Measurements from ENCODE around the gene HDLBP.

HDLBP gene

DNA sequence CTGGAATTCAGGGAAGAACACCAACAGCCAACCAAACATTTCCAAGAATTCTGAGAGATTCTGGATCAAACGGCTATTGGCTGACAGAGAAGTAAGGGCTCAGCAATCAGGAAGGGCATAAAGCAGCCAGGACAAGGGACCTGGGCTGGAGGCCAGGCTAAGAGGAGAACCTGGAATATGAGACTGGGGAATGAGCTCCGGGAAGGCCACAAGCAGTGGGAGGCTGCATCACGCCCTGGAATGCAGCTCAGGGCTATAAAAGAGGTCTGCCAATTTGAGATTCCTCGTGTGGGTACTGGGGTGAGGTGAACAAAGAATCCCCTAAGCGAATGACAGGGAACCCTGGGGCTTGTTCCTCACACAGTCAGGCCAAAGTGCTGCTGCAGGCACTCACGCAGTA is 66.6 kb downstream of the HDLBP start:
- no peak for DNase-seq

DNA sequence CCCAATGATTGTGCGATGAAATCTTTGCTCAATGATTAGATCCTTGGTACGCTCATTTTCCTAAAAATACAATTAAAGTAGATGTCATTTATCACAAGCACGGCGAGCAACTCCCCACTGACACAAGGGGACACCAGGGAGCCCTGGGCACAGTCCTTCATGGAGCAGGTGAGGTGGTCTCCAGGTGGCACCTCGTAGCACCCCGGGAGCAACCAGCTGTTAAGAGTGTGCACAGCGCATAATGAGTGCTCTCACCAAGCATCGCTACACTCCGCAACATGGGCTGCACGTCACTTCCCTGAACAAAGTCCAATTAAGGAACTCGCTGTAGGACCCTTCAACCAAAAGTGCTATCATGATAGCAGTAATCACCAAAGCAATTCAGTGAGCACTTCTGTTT is 67.2 kb downstream of the HDLBP start:
- no peak for DNase-seq

DNA sequence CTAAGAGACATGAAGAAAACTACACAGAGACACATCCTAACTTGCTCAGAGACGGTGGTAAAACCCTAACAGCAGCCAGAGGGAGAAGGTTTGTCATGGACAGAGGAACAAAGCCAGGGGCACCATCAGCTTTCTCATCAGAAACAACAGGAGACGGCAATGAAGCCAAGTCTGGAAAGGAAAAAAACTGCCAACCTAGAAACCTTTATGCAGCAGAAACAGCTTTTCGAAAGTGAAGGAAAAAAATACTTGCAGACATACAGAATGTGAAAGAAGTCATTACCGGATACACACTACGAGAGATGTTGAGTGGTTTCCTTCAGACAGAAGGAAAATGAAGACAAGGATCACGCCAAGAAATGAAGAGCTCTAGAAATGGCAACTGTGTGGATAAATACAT is 71.1 kb downstream of the HDLBP start:
- DNase-seq: no peak

DNA sequence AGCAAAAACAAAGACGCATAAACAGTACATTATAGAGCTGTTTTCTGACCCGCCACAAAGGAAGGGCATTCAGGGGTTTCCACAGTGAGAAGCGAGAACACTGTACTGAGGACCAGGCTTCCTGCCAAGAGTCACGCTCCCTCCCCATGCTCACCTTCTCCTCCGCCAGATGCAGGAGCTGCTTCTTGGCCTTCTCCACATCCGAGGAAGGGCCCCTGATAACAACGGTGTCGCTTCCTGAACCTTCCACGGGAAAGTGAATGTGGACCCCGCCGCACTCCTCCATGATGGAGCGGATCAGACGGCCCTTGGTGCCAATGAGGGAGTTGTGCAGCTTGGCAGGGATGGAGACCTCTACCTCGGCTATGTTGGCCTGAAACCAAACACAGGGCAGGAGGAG is 73.2 kb downstream of the HDLBP start:
- DNase-seq: no peak

DNA sequence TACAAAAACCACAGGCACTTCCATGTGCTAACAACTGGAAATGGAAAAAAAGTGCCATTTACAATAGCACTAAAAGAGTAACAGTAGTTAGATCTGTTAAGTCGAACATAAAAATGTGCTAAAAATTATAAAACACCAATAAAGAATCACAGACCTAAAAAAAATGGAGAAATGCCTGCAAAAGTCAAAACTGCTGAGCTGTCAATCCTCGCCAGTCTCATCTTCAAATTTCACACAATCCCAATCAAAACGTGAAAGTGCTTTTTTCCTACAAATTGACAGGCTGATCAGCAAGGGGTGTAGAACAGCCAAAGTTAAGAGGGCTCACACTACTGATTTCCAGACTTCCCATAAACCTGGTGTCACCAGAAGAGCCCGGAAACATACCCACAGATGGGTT is 73.8 kb downstream of the HDLBP start:
- no peak for DNase-seq

DNA sequence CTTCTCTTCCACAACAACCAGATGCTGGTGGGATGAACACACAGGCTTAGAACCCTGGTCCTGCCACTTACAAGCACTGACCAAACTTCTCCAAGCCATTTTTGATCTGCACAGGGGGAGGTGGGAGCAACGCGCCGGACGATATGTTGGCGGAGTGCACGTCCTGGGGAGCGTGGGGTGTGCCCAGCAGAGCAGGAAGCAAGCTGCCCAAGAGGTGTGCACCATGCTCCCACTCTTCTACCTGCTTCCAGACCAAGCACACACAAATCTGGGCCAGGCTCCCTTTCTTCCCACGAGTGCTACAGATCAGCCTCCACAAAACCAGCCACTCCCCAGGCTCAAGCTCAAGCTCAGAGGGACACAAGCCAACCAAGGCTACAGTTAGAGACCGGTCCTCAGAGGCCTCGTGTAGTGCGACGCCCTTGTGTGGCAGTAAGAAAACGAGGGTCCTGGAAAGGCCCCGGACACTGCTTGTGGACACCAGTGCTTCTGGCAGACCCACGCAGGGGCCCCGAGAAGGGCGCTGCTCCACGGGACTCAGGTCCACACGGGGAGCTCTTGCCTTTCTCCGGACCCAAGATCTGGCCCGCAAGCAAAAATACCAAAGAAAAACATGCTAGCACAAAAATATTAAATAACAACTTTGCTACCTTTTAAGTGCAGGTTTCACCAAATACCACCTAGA is 75.0 kb downstream of the HDLBP start:
- DNase-seq: no peak

DNA sequence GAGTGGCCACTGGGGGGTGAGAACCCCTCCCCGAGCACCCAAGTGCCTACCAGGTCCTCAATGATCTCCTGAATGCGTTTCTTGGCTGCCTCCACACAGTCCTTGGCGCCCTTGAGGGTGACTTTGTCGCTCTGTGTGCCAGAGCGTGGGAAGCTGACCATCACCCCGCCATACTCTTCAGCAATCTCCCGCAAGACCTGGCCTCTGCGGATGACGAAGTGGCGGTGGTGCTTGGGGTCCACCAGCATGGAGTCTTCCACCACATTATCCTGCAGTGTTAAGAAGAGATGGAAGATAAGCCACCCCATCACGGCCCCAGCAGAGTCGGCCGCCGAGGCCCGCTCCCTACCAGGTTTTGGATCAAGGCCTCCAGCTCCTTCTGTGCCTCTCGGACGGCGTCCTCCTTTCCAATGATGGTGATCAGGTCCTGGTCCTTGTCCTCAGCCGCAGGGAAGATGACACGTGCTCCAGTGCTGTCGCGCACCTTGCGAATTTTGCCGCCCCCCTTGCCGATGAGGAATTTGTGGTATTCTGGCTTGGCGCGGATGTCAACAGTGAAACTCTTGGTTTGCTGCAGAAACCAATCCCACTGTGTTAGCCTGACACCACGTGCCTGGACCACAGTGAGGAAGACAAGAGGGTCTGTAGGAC is 75.8 kb downstream of the HDLBP start:
- no peak for DNase-seq

DNA sequence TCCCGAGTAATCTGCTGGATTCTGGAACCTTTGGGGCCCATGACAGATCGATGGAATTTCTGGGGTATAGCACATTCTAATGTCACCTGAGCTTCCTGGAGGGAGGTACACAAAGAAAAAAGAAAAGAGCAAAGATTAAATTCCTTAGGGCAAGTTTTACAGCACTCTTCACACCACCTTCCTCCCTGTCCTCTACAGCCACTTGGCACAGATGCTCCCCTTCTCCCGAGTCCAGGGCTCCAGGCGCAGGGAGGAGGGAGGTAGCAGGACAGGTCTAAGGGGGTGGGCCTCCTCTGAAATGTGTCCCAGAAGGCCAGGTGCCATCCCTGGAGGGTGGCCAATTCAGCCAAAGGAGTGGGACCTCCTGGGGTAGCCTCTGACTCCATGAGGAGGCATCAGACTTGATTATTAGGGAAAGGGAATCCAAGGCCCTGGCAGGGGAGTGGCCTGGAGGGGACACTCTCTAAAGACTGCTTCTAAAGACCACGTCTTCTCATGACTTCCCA is 76.7 kb downstream of the HDLBP start:
- no peak for DNase-seq

DNA sequence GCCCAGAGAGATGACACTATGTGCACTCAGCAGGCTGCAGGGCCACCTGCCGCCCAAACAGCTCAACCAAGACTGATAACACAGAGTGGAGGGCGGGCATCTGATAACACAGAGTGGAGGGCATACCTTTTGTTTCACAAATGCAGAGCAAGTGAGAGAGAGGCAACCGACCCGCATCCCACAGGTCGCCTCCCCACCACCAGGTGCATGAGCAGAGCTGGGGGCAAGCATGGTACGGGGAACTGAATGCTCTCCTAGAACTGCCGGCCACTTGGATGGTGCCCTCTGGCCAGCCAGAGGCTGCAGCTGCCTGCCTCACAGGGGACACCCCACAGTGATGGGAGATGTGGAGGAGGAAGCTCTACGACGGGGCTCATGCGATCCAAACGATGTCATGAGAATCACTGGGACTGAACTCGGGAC is 77.5 kb downstream of the HDLBP start:
- no peak for DNase-seq

DNA sequence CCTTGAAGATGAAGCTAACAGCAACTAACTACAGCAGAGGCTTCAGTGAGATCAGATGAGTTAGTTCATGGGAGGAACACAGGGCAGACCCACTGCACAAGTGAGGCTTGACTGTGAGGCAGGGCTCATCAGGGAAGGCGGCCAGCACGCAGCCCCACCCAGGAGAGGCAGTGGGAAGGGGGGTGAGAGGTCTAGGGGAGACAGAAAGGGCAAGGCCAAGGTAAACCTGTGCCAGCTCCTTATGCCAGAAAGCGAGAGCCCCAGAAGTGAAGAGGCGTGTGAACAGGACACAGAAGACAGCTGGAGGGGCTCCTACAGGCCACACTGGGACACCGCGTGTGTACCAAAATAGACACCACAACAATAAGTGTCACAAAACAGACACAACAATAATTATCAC is 78.4 kb downstream of the HDLBP start:
- DNase-seq: no peak

DNA sequence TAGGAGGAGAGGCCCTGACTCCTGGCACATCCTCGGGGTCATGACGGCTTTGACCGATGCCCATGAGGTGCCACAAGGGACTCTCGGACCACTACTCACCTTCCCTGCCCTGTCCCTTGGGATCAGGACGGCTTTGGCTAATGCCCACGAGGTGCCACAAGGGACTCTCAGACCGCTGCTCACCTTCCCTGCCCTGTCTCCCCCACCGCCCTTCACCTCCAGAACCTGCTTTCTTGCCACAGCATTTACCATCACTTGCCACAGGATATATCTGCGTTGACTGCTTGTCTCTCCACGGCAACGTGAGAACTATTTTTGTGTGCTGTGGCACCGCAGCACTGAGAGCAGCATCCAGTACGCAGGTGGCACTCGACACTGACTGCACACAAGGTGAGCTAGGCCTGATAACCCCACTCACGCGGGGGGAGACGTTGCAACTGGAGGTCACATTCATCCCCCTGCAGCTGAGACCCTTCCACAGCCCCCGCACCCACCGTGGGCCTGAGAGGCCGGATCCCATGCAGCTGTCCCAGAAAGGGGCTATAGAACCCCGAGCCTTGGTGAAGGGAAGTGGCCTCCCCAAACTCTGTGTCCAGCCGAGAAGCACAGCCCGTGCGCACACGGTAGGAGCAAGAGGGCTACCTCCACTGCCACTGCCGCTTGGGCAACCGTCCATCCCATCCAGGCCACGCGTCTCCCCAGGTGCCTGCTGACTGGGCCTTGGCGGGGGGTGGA is 79.4 kb downstream of the HDLBP start:
- no peak for DNase-seq

DNA sequence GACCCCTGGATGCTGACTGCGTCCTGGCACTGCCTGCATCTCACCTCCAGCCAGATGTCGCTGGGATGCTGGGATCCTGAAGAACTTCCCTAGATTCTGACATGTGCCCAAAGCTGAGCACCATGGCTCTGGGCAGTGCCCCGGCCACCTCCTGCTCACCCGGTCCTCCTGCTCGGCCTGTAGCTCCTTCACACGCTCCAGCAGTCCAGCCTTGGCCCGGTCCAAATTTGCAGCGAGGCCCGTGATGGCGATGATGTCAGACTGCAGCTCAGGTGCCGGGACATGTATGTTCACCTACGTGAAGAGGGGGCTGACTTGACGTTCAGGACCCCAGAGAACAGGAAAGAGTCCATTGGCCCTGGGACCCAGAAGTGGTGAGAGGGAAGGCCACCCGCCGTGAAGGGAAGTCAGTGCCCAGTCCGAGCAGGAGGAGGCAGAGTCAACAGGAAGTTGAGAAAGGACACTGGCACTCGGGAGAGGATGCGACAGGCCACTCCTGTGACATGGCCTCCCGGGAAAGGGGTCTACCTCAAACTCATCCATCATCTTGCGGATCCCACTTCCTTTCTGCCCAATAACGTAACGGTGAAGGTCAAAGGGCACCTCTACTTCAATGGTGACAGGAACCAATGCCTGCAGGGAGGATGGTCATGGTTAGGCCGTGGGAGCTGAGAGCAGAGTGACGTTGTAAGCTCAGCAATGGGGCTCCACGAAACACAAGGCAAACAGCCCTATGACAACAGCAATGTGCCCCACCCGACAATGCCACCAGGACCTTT is 80.3 kb downstream of the HDLBP start:
- DNase-seq: no peak

DNA sequence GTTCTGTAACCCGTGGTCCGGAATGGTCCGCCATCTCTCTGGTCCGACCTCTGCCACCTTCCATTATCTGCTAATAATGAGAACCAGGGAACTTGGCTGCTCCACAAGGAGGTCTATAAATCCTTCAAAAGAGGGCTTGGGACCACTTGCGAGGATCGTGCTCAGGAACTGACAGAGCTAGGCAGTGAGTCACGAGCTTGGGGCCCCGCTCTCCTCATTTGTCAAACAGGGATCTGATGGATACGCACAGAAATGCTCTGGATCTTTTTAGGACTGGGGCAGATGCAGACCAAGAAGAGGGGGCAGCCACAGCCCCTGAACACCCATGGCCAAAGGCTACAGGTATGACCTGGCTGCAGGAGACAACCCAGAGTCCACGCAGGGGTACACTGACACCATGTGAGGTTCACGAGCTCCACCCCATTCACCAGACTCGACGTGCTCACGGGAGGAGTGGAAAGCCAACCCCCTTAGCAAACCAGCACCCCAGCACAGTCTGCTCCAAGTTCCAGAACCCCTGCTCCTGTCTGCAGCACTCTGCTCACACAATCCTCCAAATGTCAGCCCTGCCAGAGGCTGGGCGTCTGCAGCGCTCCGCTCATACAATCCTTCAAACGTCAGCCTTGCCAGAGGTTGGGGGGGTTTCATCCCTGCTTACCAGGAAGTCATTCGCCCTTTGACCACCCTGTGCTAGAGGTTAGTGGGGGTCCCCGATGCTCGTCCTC is 81.2 kb downstream of the HDLBP start:
- no peak for DNase-seq

DNA sequence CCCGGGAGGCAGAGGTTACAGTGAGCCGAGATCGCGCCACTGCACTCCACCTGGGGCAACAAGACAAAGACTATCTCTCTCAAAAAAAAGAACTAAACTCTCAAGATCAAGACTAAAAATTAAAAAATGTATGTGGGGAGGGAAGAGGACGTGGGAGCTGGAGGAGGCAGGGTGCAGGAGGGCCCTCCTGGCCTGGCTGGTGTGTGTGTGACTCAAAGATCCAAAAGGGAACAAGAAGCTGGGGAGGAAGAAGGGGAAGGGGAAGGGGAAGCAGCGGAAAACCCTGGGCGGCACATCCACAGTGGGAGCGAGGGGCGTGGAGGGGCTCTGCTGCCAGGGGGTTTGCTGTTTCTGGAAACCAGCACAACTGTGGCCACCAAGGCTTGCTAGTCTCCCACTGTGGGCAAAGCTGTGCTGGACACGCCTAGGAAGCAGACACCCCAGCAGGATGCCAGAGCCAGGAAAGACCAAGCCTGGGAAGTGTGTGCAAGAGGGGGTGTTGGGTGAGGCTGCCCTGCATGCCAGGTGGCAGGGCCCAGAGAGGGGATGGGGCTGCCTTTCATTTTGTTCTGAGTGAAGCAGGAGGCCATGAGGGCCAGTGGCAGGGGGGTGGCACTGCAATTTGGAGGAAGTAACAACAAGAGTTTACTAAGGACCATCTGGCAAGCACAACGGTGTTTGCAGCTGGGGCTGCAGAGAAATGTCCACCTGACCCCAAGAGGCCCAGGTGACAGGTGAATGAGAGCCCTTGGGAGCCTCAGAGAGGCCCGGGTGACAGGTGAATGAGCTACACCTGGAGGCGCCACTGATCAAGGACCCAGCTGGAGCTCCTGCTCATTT is 82.5 kb downstream of the HDLBP start:
- no peak for DNase-seq

DNA sequence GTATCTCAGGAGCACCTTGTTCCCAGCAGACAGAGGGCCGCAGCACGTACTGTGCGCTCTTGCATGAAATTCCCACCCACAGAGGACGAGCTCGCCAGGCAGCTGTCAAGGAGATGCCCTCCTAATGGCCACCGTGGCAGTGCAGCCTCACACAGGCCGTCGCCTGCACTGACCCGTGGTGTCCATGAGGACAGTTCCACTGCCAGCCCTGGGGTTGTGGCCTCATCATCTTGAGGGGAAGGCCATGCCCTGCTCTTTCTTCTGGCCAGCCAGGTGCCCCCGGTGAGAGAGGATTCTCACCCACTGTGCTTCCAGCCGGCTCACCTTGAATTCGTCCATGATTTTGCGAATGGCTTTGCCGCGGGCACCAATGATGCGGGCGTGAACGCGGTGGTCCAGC is 85.0 kb downstream of the HDLBP start:
- no peak for DNase-seq

DNA sequence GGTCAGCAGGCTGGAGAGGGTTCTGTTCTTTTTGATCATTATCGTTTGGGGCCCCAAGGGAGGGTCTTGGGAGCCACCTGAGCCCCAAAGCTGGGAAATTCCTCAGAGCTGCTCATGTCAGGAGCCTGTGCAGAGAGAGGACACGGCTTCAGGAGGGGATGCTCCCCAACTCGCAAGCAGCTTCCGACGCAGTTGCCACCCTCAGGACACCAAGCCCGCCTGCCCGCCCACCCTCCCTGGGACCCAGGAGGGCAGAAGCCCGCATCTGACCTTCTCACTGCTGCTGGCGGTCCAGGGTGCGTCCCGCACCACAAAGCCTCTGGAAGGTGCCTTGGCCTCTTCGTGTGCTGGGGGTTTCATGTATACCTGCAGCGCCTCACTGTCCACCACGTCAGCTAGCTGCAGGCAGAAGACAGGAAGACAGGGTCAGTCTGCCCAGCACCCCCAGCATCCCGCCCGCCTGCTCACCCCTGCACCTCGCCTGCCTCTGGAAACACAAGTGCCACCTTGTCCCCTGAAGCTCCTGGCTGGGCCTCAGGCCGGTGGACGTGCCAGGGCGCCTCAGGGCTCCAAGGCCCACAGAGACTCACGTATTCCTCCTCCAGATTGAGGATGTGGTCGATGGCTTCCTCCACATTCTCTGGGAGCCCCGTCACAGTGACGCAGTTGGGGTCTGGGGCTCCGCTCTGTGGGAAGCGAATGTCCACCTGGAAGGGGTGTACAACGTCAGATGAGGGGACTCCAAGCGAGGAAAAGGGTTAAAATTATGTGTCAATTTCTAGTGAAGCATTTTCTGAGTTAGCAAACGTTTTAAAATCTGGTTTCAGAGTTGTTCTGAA is 85.7 kb downstream of the HDLBP start:
- no peak for DNase-seq

DNA sequence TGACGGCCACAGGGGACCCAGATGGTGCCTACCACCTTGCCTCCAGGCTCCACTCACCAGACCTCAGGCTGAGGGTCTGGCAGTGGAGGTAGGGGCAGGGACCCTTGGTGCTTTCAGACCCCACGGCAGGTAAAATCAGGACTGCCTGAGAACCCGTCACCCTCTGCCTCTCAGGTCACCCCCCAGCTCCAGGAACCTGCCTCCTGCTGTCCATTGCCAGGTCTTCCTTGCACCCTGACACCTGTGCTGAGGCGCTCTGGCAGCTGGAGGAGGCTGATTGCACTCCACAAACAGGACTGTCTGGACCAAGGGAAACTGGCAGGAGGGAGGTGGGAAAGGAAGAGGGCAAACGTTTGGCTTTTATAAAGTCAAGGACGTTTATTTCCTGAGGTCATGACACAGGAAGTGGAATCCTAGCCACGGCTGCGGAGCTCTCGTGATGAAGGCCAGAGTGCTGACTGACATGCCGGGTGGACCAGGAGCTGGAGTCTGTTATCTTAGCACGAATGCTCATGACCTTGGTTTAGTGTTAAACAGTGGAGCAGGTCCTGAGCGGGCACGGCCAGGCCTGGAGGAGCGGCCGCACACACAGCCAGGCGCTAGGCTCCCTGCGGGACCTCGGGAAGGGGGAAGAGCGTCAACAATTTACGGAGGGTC is 86.5 kb downstream of the HDLBP start:
- no peak for DNase-seq

DNA sequence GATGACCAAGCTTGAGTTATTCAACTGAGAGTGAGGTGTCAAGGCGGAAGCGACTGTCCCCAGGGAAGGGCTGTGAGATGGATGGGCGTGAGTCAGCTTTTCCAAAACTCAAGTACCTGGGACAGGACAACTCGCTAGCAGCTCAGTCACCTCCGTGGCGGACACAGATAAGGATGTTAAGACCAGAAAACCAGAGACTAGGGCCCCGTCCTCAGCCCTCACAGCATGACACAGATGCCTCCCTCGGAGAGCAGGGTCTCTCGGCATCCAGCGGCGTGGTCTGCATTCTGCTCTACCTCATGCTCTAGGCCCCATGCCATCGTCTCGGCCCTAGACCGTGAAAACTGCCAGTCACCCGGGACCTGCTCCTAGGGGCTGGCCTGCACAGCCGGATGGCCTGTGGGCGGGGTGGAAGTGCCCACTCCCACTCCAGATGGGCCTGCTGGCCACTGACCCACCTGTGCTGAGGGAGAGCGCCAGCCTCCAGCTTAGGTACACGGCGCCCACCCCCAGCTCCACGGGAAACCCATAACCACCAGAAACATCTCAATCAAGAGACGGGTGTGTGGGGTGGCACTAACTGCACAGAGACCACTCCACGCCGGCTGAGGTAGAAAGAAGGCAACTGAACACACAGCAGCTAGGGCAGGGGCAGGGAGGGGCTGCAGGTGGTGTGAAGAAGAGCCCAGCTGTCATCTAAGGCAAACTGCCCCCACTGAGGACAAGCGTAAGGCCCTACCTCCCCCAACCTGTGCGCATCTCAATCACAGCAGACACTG is 87.2 kb downstream of the HDLBP start:
- DNase-seq: no peak

DNA sequence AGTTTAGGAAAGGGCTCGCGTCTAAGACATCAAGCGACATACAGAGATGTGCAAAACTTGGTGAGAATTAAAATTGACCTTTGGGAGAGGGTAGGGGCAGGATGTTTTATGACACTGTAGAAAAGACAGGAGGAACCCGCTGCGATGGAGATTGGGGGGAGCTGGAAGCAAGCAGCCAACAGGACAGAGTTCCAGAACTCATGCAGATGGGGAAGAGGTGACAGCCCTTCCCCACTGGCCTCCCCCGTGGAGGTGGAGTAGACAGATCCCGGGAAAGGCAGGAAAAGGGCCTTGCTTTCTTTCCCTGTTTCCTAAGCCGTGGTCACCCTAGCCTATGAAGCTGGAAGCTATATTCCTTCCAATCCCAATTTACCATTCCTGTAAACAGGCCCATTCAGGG is 87.9 kb downstream of the HDLBP start:
- no peak for DNase-seq
